ENCODE data around the gene MARVELD1.
"Not testable (repeated sequence)": the region's sequence is repeated elsewhere in the genome, so short reads cannot be mapped to it uniquely, and the experiment has no call there.

The MARVELD1 gene

GRCh38 chr10:97698072-97698655 lies 15.4 kb upstream of the MARVELD1 start:
- DNase-seq = not testable (repeated sequence)

GRCh38 chr10:97701438-97702069 lies 12.0 kb upstream of the MARVELD1 start:
- peak; percentile 43 to 50 for DNase-seq

GRCh38 chr10:97703398-97704067 lies 10.0 kb upstream of the MARVELD1 start:
- no peak for DNase-seq

- no peak for DNase-seq
These were observed 9.2 kb upstream of the MARVELD1 start for GRCh38 chr10:97704341-97704740.

GRCh38 chr10:97705006-97705670 lies 8.4 kb upstream of the MARVELD1 start:
- DNase-seq = no peak

DNA sequence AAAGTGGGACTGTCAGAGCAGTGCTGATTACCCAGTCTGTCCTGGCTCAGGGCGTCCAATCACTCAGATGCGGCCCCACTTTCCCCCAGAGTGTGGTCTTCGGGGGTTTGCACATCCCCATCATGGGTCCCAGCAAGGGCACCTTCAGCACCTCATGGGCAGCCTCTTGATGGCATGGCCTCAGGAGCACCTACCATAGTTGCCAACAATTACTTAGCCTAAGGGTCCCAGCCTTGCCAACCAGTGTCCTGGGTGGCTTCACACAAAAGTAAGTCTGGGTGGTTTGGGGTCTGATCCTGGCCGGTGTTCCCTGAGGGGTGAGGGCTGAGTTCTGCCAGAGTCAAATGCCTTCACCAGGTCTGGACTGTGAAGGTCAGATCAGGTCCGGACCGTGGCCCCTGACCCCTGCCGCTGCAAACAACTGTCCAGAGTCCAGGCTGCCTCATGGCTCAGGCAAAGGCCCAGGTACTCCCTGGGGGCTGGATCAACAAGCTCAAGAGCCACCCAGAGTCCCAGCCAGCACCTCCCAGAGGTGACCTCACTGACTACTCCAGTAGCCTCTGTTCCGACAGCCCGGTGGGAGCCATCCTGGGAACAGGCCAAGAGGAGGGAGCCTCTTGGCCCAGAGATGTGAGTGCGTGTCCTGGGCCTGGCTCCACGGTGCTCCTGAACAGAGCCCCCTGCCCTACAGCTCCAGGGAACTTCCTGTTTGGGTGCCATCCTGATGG lies 6.2 kb upstream of the MARVELD1 start:
- DNase-seq = no peak

DNA sequence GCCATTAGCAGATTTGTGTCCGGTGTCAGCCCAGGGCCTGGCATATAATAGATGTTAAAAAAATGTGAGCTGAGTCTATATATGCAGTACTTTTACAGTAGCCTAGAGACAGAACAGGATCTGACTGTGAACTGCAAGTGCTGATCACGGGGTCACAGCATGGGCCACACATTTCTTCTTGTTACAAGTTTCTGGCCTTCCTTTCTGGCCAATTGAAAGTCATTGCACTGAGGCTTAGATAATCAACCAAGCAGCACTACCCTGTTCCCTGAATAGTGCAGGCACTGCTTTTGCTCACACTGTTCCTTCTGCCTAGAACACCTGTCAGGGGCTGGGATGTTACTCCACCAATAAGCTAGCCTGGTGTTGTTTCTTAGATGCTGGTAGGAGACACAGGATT lies 5.4 kb upstream of the MARVELD1 start:
- DNase-seq = no peak

DNA sequence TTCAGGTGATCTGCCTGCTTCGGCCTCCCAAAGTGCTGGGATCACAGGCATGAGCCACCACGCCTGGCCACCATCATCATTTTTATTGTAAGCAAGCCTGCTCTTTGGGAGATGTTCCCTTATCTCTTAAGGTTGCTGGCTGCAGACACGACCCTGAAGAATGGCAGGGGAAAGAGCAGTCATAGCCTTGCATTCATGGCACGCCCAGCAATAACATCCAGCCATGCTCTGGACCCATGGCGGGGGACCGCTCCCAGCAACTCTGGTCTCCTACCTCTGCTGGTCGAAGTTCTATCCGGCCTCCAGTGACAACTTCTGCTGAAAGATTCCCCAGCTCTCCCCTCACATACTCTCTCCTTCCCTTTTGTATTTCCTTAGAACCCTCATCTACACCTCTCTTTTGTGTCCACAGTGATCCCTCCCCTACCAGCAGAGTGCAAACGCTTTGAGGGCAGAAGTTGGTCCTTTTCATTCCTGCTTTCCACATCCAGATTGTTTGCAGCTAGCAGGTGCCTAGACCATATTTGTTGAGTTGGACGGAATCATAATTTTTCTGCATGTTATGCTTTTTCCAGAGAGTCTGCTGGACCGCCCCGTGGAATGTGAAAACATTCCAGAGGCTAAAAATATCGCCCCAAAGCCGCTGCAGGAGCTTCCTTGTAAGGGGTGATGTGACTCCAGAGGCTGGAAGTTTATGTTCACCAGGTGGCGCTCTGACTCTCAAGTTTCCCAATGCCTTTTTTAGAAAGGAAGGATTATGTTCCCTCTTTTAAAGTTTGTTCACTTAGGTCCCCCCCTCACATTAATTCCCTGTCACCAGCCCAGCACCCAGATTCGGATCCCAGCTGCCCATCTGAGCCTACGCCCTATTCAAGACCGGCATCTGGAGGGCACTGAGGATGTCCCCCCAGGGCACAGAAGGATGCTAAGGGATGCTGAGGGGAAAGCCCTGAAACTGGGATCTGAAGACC lies 4.3 kb upstream of the MARVELD1 start:
- peak; percentile 52 to 61 for DNase-seq

GRCh38 chr10:97711640-97712572 lies 1.6 kb upstream of the MARVELD1 start:
- DNase-seq = no peak

GRCh38 chr10:97713826-97714400 lies 383 bp downstream of the MARVELD1 start:
- DNase-seq = peak; percentile 68 to 75

- no peak for DNase-seq
These were observed 1.1 kb downstream of the MARVELD1 start for GRCh38 chr10:97714401-97715258.

DNA sequence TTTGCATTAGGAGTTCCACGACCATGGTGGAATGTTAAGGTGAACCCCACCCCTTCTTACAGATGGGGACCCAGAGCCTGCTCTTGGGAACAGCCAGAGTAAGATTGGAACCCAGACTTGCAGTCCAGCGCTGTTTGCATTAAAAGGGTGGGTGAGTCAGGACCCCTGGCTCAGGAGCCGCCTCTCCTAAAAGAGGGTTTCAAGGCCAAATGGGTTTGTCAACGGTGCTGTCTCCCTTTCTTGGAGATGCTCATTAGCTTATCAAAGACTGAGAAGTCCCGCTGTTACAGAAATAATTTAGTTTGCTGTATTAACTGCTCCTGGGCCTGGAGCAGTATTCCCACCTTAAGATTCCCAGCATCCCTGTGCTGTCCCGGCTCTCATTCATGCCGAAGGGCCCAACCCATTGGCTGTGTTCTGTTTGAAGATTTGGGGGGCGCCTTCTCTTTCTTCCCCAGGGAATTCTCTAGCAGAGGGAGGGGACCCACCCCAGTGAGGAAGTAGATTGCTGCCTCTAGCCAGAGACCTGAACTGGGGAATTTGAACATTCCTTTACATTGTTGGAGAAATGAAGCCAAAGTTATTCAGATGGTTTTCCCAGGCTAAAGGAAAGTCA lies 1.8 kb downstream of the MARVELD1 start:
- no peak for DNase-seq

- no peak for DNase-seq
These were observed 4.1 kb downstream of the MARVELD1 start for GRCh38 chr10:97717627-97718026.

DNA sequence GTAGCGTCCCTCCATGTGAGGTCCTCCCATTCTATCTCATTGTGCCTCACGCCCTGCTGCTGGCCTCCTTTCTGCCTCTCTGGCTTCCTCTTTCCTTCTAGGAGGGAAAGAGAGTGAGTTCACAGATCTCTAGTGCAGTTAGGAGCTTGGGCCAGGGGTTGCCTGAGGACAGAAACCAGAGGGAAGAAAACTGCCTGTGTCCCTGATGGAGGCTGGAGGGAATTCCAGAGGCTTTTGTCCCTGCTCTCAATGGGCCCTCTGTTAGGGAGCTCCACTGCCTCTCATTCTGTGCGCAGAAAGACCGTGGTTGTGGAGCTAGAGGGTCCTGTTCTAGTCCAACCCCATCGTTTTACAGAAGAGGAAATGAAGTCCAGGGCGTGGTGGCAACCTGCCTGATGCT lies 4.6 kb downstream of the MARVELD1 start:
- no peak for DNase-seq

DNA sequence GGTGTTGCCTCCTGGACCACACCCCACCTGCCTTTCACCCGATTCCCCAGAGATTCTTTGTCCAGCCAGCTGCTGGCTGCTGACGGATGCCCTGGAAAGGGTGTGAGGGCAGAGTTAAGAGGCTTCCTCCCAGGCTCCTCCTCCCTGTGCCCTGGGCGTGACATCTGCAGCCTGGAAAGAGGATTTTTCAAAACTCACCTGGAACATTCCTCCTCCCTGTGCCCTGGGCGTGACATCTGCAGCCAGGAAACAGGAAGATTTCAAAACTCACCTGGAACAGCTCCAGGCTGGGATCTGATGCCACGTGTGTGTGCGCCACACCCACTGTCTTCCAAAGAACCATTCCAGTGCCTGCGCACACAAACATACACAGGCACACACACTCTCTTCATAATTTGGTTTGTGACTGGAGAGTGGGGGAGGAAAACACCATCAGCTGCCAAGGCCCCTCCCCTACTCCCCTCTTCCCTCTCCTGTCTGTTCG lies 5.2 kb downstream of the MARVELD1 start:
- no peak for DNase-seq

- no peak for DNase-seq
These were observed 6.1 kb downstream of the MARVELD1 start for GRCh38 chr10:97719602-97720001.

DNA sequence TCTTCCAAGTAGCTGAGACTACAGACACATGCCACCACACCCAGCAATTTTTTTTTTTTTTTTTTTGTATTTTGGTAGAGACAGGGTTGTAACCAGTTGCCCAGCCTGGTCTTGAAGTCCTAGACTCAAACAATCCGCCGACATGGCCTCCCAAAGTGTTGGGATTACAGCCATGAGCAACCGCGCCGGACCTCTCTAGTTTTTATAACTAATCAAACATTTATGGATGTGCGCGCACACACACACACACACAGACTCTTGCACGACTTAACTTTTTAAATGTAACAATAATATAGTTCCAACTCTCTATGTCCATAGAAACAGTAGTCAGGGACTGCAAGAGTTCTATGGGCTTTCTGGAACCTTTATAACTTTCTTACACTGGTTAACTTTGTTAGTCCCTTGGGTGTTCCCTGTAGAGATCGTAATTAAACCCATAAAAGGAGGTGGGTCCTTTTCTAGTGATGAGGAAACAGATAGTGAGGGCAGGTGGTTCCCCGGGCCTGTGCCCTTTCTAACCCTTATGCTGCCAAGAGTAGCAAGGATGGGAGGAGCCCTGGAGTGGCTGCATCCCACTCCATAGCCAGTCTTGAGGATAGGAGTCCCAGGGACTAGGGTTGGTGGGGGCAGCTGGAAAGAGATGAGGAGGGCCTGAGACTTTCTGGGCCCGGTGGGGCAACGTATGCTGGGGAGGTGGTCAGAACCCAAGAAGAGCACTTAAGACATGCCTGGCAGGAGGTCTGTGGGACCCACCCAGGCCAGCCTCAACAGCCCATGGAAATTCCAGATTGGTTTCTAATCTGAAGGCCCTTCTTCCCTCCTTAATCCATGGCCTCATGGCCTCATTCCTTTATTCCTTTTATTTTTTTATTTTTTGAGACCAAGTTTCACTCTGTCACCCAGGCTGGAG lies 8.6 kb downstream of the MARVELD1 start:
- no peak for DNase-seq

DNA sequence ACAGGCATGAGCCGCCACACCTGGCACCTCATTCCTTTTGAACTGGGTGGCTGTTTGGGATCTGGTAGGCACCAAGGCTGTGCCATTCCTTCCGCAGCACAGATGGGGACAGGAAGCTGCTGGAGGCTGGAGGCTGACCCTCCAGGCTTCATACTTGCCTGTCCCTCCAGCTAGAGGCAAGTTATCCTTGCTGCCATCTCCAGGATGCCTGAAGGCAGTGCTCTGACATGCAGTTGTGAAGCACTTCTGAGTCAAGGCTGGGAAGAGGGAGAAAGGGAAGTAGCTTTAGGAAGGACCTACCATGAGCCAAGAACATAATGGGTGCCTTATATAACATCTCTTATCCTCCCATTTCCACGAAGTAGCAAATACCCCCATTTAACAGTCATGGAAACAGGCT lies 9.5 kb downstream of the MARVELD1 start:
- no peak for DNase-seq
